HepG2 (cell line): ENCODE results near the gene GATAD2B. TPM values are rescaled to one million over a fixed set of nuclear protein-coding genes. Genes with fewer than 3 reads are reported as not detected.

Experiments used
- CENPBD1 ChIP-seq: sonication (generic); formaldehyde crosslinking; IDR thresholded peaks from 2 replicates; pipeline ENCODE4 v1.8.0; 2022; ENCODE audit warnings: missing genetic modification reagents, low read depth, mild to moderate bottlenecking, borderline replicate concordance
- CSRNP2 ChIP-seq: sonication (generic); formaldehyde crosslinking; conservative IDR thresholded peaks from 2 replicates; pipeline ENCODE4 v1.8.0; 2022; ENCODE audit warnings: low read depth, missing genetic modification reagents
- SMARCC2 ChIP-seq: fragments of 450-650 bp; IDR thresholded peaks from 2 replicates; pipeline ENCODE4 v1.6.1; 2017; ENCODE audit warnings: antibody characterized with exemption, mild to moderate bottlenecking
- ZNF563 ChIP-seq: sonication (generic); formaldehyde crosslinking; IDR thresholded peaks from 2 replicates; pipeline ENCODE4 v1.8.0; 2022; ENCODE audit warnings: mild to moderate bottlenecking, moderate library complexity, missing genetic modification reagents
- polyA plus RNA-seq, 8 experiments: library from polyadenylated mRNA; depleted of rRNA in 3 of 8; stranded (reverse) in 7 of 8; unstranded in 1 of 8; fragments of >200 nt; fragmentation: Illumina TruSeq in 4 of 8; extraction: Trizol in 4 of 8; gene quantifications; 2 replicates each; pipeline versions ENCODE4 v1.2.1 to v1.2.3, GENCODE V29; 2011 to 2016; ENCODE audit warnings: low read depth in 4 of 8, missing spikeins in 1 of 8, mixed read lengths in 1 of 8; ENCODE audit not compliant: insufficient read depth in 1 of 8
- total RNA-seq, 5 experiments: library from RNA; depleted of rRNA; stranded (reverse); fragments of >200 nt; fragmentation: Illumina TruSeq; extraction: Trizol; gene quantifications; 2 replicates each; pipeline ENCODE4 v1.2.3, GENCODE V29; 2016; ENCODE audit warnings: low read depth in 1 of 5
- TF ChIP-seq, protein P1 (sequence below), 2 experiments: sonication (generic) in 1 of 2; formaldehyde crosslinking in 1 of 2; IDR thresholded peaks; 2 replicates each; pipeline versions ENCODE4 v1.4.0 to v1.6.1; 2018 to 2020; ENCODE audit warnings: missing genetic modification reagents in 2 of 2, borderline replicate concordance in 1 of 2, low read depth in 1 of 2, mild to moderate bottlenecking in 1 of 2, missing biosample characterization in 1 of 2
- TF ChIP-seq, protein P2 (sequence below), 2 experiments: sonication (generic) in 1 of 2; formaldehyde crosslinking in 1 of 2; IDR thresholded peaks; 2 replicates each; pipeline versions ENCODE4 v1.6.1 to v1.9.0; 2014 to 2022; ENCODE audit warnings: antibody characterized with exemption in 1 of 2, borderline replicate concordance in 1 of 2, inconsistent platforms in 1 of 2, low read depth in 1 of 2, missing genetic modification reagents in 1 of 2

GATAD2B gene
- total and polyA plus RNA-seq, 2 of the 13 experiments (the other 11 are each of a cell fraction or from before 2014, with no cell fraction given): 3.2 to 5.2 TPM

DNA sequence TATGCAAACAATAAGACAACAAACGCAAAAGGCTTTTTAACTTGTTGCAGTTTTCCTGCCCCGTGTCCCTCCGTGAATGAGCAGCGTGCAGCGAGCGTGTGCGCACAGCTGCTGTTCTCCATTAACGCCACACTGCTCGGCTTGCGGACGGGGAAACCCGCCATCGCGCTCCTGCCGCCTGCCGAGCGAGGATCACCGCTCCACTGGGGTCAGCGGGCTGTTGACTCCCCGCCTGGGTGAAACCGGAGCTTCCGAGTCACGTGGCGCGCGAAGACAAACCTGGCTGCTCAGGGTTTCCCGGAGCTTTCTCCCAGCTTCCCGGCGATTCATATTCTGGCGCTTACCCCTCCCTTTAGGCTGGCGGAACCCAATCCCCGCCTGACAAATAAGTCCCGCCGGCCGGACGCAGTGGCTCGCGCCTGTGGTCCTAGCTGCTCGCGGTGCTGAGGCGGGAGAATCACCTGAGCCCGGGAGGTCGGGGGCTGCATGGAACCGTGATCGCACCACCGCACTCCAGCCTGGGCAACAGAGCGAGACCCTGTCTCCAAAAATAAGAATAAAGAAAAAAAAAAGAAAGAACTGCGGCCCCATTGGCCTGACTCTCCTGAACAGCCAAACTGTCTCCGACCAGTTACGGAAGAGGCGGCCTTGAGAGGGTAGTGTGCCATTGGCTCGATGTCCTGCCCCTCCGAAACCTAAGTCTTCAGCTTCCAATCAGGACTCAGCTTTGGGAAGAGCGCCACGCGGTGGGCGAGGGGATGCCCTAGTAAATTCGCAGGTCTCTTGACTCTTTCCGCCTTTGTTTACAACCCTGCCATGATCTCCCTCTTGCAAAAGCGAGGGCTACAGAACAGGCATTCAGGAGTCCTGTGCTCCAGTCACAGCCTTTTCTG is 44.6 kb upstream of the GATAD2B start, which contains the start of gene CREB3L4 (continued):
- TF ChIP-seq CENPBD1 (CRISPR knock-in tag) (no peak), SMARCC2 (no peak), CSRNP2 (CRISPR knock-in tag) (no peak; the same call in 1 of the 2 replicates), ZNF563 (CRISPR knock-in tag) (no peak; the same call in 1 of the 2 replicates)
- TF ChIP-seq, protein P1, sequence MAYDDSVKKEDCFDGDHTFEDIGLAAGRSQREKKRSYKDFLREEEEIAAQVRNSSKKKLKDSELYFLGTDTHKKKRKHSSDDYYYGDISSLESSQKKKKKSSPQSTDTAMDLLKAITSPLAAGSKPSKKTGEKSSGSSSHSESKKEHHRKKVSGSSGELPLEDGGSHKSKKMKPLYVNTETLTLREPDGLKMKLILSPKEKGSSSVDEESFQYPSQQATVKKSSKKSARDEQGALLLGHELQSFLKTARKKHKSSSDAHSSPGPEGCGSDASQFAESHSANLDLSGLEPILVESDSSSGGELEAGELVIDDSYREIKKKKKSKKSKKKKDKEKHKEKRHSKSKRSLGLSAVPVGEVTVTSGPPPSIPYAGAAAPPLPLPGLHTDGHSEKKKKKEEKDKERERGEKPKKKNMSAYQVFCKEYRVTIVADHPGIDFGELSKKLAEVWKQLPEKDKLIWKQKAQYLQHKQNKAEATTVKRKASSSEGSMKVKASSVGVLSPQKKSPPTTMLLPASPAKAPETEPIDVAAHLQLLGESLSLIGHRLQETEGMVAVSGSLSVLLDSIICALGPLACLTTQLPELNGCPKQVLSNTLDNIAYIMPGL (CRISPR knock-in tag; IDR thresholded peaks at IDR 0.05; ENCODE audit: borderline replicate concordance in 1 of 2, low read depth in 1 of 2): peak; percentile 66 to 80; a peak in 3 of 4 replicates
- TF ChIP-seq, protein P2, sequence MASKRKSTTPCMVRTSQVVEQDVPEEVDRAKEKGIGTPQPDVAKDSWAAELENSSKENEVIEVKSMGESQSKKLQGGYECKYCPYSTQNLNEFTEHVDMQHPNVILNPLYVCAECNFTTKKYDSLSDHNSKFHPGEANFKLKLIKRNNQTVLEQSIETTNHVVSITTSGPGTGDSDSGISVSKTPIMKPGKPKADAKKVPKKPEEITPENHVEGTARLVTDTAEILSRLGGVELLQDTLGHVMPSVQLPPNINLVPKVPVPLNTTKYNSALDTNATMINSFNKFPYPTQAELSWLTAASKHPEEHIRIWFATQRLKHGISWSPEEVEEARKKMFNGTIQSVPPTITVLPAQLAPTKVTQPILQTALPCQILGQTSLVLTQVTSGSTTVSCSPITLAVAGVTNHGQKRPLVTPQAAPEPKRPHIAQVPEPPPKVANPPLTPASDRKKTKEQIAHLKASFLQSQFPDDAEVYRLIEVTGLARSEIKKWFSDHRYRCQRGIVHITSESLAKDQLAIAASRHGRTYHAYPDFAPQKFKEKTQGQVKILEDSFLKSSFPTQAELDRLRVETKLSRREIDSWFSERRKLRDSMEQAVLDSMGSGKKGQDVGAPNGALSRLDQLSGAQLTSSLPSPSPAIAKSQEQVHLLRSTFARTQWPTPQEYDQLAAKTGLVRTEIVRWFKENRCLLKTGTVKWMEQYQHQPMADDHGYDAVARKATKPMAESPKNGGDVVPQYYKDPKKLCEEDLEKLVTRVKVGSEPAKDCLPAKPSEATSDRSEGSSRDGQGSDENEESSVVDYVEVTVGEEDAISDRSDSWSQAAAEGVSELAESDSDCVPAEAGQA (IDR thresholded peaks at IDR 0.05; ENCODE audit: low read depth): 0 out of 2 replicates have a peak, but pooled peaks have one; percentile 34
- TF ChIP-seq, protein P2 (CRISPR knock-in tag; IDR thresholded peaks at IDR 0.05; ENCODE audit: borderline replicate concordance): no peak
